GM21529 (cell line): ENCODE measurements around the gene CALCA.
A peak's percentile ranks its signal among the peaks of the same experiment; 100 is the strongest.
"Not testable (repeated sequence)": the region's sequence is repeated elsewhere in the genome, so short reads cannot be mapped to it uniquely, and the experiment has no call there.

ENCODE experiments used
- ATAC-seq: cut with Tn5 transposase; IDR thresholded peaks from one replicate; pipeline ENCODE4 v1.9.1; 2021; ENCODE audit not compliant: unreplicated experiment

Gene CALCA, protein sequence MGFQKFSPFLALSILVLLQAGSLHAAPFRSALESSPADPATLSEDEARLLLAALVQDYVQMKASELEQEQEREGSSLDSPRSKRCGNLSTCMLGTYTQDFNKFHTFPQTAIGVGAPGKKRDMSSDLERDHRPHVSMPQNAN

DNA sequence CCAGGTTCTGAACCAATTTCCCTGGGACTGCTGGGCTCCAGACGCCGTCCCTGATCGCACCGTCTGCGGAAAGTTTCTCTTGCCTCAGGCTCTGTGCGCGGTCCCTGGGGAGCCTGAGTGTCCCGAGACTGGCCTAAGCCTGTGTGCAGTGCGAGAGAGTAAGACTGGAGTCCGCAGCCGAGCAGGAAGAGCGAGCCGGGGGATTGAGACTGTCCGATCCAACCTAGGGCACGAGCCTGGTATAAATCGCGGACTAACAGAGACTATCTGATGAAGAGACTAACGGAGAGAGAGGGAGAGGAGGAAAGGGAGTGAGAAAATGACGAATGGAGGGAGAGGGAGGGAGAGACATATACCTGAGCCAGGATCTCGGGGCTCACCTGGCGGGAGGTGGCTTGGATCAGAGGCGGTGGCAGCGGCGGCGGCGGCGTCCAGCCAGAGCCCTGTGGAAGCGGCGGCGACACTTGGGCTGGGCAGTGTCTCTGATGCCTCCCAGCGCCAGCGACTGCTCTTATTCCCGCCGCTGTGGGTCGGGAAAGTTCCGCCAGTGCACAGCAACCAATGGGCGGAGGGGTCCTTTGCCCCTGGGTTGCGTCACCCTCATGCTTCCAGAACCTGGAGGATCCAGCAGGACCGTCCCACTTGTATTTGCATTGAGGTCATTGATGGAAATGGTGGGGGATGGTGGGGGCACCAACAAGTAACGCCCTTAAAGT, at the start of gene CALCA:
CALCA (minus strand) TSS at position 487 of the 716 bp plus-strand sequence. CDS start 1,159 bp downstream, outside the sequence.
- no peak for ATAC-seq

DNA sequence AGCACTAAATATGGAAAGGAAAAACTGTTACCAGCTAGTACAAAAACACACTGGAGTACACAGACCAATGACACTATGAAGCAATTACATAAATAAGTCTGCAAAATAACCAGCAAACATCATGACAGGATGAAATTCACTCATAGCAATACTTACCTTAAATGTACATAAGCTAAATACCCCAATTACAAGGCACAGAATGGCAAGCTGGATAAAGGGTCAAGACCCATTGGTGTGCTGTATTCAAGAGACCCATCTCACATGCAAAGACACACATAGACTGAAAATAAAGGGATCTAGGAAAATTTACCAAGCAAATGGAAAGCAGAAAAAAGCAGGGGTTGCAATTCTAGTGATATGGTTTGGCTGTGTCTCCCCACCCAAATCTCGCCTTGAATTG, 44.0 kb upstream of the CALCA start:
- no peak for ATAC-seq

GRCh38 chr11:15011776-15012345, 39.7 kb upstream of the CALCA start:
- ATAC-seq = no peak

DNA sequence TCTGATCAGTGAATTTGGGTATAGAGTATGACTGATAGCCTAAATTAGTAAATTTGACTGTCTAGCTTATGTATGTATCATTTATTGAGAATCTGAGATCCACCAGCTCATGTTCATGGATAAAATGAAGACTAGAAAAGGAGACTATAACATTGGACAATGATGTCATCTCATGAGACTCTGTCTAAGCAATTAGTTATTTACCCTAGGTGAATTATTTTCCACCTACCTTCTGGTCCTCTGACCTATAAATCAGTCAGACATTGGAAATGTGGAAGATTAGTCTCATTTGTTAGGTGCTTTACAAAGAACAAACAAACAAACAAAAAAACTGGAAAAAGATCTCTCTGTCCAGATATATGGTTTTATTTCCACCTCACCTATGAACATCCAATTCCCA, 38.7 kb upstream of the CALCA start:
- no peak for ATAC-seq

DNA sequence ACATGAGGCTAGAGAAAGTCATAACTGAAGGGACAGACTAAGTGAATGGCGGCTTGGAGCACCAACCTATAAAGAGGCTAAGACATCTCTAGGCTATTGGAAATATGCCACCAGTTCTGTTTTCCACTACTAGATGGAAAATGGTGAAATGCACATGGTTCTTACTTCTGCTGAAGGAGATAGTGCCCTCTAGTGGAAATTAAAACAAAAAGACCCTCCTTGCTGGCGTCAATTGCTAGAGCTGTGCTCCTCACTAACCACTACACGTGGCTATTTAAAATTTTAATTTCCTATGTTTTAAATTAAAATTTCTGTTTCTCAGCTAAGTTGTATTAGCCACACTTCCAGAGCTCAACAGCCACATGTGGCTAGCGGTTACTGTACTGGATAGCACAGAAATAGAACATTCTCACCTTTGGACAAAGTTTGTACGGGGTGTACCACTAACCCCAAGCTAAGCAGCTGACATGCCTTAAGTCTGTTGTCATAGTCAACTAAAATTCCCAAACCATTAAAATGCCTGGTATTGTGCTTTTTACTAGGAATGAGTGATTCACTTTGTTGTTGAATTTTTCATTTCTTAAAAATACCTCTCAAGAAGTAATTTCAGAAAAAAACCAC, 34.1 kb upstream of the CALCA start:
- ATAC-seq = peak; percentile 78

GRCh38 chr11:14988133-14988532, 16.0 kb upstream of the CALCA start:
- not testable (repeated sequence) for ATAC-seq

GRCh38 chr11:14981507-14981906, 9.4 kb upstream of the CALCA start:
- no peak for ATAC-seq

- no peak for ATAC-seq
Observed at GRCh38 chr11:14980854-14981253, 8.7 kb upstream of the CALCA start.

GRCh38 chr11:14977101-14977880, 5.1 kb upstream of the CALCA start:
- ATAC-seq = no peak

- ATAC-seq = no peak
Observed at GRCh38 chr11:14975252-14975587, 3.1 kb upstream of the CALCA start.

GRCh38 chr11:14974515-14975251, 2.5 kb upstream of the CALCA start:
- ATAC-seq = peak; percentile 56

- ATAC-seq = peak; percentile 30
Observed at GRCh38 chr11:14973621-14974514, 1.7 kb upstream of the CALCA start.

DNA sequence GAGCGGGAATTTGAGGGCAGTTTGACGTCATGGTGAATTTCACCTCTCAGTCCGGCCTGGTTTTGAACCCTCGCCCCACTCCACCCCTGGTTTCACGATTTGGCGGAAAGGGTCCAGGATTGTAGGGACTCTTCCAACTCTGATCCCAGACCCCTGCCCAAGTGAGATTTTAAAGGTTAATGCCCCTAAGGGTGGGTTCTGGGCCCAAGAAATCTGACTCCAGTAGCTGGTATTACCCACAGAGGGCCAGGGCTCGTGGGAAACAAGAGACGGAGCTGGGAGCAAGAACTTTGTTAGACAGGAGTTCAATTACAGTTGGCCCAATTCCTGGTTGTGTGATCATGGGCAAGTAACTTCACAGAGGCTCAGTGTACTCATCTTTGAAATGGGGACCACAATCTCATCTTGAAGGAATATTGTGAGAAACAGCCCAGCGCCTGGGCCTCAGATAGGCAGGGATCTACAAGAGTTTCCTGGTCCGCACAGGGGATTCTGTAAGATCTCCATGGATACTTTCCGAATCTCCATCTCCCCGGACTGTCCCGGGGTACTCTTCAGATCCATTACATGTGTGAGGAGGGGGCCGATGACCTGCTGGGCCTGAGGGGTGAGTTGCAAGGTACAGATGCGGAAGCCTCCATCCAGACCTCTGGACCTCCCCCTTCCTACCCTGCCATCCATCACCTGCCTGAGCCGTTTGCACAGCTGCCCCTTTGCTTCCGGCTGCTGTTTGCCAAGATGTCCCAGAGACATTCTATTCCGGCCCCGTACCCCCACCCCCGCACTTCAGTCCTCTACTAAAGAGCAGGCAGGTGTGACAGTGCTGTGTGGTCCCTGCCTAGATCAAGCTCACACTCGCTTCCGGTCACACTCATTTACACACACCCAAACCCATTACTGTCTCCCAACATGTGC, 687 bp upstream of the CALCA start:
- ATAC-seq = no peak

DNA sequence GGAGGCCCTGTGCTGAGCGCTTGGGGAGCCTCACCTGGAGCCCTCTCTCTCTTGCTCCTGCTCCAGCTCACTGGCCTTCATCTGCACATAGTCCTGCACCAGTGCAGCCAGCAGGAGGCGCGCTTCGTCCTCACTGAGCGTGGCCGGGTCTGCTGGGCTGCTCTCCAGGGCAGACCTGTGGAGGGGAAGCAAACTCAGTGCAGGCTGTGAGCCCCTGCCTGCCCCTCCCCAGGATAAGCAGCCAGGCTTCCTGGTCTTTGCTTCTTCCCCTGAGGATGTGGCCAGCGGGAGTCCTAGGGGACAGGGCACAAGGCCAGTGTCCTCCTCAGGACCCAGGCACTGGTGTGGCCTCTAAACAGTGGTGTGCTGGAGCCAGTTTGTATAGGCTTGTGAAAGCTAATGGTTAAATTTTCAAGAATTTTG, 2.2 kb downstream of the CALCA start:
- peak; percentile 63 for ATAC-seq

DNA sequence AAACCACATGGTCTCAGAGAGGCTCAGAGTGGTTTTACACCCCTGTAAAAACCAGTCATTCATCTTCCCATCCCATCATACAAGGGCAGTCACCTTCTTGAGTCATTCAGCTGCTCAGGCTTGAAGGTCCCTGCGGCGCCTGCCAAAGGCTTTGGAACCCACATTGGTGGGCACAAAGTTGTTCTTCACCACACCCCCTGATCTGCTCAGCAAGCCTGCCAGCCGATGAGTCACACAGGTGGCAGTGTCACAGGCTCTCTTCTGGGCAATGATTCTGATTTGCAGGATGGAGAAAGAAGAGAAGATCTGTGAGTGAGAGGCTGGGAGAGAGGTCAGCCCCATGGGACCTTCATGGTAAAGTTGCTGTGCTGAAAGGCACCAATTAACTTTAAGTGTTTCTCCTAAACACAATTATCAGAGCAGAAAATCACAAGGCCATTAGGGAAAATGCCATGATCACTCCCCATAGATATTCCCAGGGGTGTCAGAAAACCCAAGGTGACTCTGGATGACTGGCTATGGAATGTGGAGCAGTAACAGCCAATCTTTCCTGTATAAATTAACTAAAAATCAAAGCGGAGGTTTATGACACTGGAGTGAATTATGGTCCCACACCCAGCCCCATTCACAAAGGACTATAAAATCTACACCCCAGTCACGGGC, 4.4 kb downstream of the CALCA start:
- no peak for ATAC-seq

GRCh38 chr11:14956111-14956510, 16.0 kb downstream of the CALCA start:
- no peak for ATAC-seq

GRCh38 chr11:14954581-14954980, 17.6 kb downstream of the CALCA start:
- no peak for ATAC-seq

- ATAC-seq = no peak
Observed at GRCh38 chr11:14953904-14954303, 18.2 kb downstream of the CALCA start.
